ENCODE measurements around the gene CUTA.

Gene CUTA, protein sequence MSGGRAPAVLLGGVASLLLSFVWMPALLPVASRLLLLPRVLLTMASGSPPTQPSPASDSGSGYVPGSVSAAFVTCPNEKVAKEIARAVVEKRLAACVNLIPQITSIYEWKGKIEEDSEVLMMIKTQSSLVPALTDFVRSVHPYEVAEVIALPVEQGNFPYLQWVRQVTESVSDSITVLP

DNA sequence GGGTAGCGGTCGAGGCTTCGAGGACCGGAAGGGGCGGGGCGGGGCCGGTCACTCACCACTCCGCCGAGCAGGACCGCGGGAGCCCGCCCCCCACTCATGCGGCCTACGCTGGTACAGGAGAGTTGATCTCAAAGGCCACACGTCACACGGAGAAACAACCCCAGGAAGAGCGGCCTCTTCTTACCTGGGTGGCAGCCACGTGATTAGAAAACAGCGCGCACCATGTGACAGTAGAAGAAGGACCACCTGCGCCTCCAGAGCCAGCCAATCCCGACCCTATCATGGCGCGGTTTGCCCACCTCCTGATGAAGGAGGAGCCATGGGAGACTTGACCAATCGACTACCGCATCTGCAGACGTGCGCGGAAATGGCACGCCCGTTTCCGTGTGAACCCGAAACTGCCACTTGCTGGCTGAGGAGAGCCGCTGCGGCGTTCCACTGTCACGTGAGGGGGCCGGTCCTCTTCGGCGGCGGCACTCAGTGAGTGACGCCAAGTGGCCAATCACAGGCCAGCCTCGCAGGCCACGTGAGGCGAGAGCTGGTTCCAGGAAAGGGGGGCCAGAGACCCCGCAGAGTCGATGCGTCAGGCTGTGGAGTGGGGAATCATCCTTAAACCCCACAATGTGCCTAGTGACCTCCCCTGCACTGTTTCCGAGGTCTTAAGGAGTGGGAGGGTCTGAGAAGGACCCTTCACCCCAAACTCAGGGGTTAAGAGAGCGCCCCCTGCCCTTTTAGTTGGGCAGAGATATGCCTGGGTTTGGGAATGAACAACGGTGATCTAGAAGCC, at the start of gene CUTA:
TSS of gene CUTA (minus strand) at position 205 of the 787 bp plus-strand sequence. CDS start at position 98, 107 bp downstream.
- peak; percentile 100 for DNase-seq (ENCODE audit: low spot score)

- no peak for DNase-seq (ENCODE audit: low spot score)
These were observed 49.2 kb upstream of the CUTA start for GRCh38 chr6:33467091-33467490.

DNA sequence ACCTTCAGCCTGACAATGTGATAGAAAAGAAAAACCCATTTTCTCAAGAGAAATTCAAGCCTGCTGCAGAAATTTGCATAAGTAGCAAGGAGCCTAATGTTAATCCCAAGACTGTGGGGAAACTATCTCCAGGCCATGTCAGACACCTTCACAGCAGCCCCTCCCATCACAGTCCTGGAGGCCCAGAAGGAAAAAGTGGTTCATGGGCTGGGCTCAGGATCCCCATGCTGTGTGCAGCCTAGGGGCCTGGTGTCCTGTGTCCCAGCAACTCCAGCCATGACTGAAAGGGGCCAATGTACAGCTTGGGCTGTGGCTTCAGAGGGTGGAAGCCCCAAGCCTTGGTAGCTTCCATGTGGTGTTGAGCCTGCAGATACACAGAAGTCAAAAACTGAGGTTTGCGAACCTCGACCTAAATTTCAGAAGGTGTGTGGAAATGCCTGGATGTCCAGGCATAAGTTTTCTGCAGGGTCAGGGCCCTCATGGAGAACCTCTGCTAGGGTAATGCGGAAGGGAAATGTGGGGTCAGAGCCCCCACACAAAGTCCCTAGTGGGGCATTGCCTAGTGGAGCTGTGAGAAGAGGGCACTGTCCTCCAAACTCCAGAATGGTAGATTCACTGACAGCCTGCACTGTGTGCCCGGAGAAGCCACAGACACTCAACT, 48.3 kb upstream of the CUTA start:
- no peak for DNase-seq (ENCODE audit: low spot score)

GRCh38 chr6:33459226-33459625, 41.3 kb upstream of the CUTA start:
- no peak for DNase-seq (ENCODE audit: low spot score)

DNA sequence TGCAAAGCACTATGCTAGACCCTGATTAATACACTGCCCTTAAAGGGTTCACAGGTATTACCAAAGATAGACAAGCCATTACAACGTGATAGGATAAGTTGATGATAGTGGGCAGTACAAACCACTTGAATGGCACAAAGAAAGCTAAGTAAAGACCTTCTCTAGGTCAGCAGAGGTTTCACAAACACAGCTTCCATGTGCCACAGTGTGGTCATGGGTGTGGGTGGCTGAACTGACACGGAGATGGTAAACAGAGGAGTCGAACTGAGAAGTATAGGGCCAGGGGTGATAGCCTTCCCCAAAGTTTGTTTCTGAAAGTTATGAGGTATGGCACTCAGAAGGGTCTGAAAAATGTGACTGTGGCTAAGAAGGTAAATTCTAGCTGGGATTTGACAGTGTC, 40.8 kb upstream of the CUTA start:
- no peak for DNase-seq (ENCODE audit: low spot score)

- no peak for DNase-seq (ENCODE audit: low spot score)
These were observed 38.2 kb upstream of the CUTA start for GRCh38 chr6:33456156-33456555.

GRCh38 chr6:33455051-33455450, 37.1 kb upstream of the CUTA start:
- no peak for DNase-seq (ENCODE audit: low spot score)

GRCh38 chr6:33454009-33454946, 36.4 kb upstream of the CUTA start, which contains the start of gene ZBTB9:
ZBTB9 (plus strand) TSS chr6:33454576; CDS start chr6:33455101, 525 bp downstream.
- DNase-seq (ENCODE audit: low spot score) = peak; percentile 97

DNA sequence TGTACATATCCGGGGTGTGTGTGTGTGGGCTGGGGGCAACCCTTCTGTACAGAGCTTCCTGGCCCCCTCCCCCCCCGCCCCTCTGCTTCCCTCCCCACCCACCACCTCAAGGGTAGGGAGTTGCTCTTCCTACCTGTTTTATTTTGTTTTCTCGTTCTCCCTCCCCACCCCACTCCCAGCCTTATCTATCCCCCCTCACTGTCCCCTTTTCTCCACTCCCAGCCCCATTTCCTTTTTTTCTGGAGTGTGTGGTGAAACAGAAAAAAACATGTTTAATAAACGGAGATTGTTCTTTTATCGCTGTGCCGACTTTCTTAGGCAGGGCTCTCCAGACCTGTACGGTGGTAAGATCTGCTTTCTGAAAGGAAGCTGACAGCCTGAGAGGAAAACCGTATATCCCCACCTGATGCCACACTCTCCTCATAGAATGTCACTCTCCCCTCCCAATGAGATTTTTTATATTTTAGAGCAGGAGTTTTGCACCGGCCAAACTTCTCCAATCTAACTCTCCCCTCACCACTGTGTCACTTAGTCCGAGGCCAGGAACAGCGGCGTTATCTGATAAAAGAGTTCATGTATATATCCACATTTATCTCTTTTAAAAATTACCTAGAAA, 35.6 kb upstream of the CUTA start:
- no peak for DNase-seq (ENCODE audit: low spot score)

GRCh38 chr6:33452496-33452895, 34.6 kb upstream of the CUTA start:
- DNase-seq (ENCODE audit: low spot score) = no peak

- no peak for DNase-seq (ENCODE audit: low spot score)
These were observed 33.7 kb upstream of the CUTA start for GRCh38 chr6:33451606-33452005.

DNA sequence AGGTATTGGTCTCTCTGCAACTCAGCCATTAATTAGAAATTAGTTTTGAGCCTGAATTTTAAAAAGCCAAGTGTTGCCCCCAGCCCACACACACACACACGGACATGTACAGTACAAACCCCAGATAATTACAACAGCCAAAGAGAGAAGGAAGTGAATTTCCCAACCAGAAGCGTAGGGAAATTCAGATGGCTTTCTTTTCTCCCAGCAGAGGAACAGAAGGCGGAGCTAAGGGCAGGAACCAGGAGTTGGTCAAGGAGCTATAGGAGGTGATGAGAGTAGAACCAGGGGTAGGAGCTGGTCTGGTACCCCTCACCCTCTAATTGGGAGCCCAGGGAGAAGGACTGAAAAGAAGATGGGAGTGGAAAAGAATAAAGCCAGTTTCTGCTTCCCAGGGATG, 32.5 kb upstream of the CUTA start:
- no peak for DNase-seq (ENCODE audit: low spot score)

GRCh38 chr6:33446356-33446755, 28.4 kb upstream of the CUTA start:
- no peak for DNase-seq (ENCODE audit: low spot score)

DNA sequence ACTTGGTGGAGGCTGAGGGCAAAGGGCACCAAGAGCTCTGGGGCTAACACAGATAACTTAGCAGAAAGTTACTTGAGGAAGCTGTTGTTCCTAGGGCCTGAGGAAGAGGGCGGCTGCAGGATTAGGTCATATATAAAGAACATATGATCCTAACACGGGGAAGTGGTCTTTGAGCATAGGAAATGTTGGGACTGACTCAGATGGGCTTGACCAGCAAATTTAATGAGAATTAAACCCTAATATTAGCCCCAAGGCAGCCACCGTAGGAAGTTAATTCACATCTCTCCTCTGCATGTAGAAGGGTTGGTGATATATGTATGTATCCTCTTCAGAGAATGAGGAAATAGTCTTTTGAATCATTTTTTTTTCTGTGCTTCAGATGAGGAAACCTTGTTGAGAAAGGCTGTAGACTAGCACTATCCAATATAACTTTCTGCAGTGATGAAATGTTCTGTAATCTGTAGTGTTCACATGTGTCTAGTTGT, 27.3 kb upstream of the CUTA start:
- no peak for DNase-seq (ENCODE audit: low spot score)

- DNase-seq (ENCODE audit: low spot score) = no peak
These were observed 26.0 kb upstream of the CUTA start for GRCh38 chr6:33443619-33444504.

DNA sequence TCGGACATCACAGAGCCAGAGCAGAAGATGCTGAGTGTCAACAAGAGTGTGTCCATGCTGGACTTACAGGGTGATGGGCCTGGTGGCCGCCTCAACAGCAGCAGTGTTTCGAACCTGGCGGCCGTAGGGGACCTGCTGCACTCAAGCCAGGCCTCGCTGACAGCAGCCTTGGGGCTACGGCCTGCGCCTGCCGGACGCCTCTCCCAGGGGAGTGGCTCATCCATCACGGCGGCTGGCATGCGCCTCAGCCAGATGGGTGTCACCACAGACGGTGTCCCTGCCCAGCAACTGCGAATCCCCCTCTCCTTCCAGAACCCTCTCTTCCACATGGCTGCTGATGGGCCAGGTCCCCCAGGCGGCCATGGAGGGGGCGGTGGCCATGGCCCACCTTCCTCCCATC, 25.1 kb upstream of the CUTA start:
- no peak for DNase-seq (ENCODE audit: low spot score)

DNA sequence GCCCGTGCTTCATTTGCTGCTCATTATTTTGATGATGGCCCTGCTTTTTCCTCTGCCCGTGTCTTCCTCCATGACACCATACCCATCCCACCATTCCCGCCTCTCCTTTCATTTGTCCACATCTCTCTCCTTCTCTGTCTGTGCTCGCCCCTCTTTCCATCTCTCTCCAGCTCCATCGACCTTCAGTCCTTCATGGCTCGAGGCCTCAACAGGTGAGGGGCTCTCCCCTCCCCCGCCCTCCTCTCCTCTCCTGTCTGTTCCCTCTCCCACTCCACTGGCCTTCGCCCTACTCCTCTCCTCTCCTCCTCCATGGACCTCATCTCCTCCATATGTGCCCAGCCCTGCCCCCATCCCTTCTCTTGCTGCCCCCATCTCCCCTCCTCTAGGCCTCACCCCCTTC, 24.4 kb upstream of the CUTA start:
- no peak for DNase-seq (ENCODE audit: low spot score)

DNA sequence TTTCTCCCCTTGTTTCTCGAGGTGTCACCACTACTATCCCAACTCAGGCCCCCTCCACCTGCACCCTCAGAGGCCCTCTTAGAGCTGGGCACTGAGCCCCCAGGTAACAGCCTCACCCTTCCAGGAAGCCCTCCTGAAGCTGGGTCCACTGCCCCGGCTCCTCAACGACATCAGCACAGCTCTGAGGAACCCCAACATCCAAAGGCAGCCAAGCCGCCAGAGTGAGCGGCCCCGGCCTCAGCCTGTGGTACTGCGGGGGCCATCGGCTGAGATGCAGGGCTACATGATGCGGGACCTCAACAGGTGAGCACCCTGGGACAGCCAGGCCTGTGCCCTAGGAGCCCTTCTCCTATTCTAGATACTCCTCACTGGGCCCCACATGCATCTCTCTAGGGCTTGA, 23.6 kb upstream of the CUTA start:
- no peak for DNase-seq (ENCODE audit: low spot score)

- no peak for DNase-seq (ENCODE audit: low spot score)
These were observed 22.9 kb upstream of the CUTA start for GRCh38 chr6:33440649-33441309.

All from cerebellar cortex (tissue), 1 donor.